Immature natural killer cell (primary cell): ENCODE results near the gene ABHD4. TPM values are rescaled to one million over a fixed set of nuclear protein-coding genes. Genes with fewer than 3 reads are reported as not detected.
A peak's percentile ranks its signal among the peaks of the same experiment; 100 is the strongest.

Experiments used
- DNase-seq, 3 donors: peaks; one replicate each; pipeline ENCODE4 v3.0.0; 2022; ENCODE audit warnings: mixed read lengths in 1 of 3
- H3K27ac Mint-ChIP-seq, 6 donors: one replicate each; pipeline ENCODE4 v1.8.0; 2020; ENCODE audit warnings: mixed read lengths in 6 of 6, mild to moderate bottlenecking in 5 of 6, inconsistent platforms in 4 of 6, moderate library complexity in 3 of 6
- H3K27me3 Mint-ChIP-seq, 3 donors: one replicate each; pipeline ENCODE4 v1.8.0; 2020 to 2021; ENCODE audit warnings: low read depth in 3 of 3, mild to moderate bottlenecking in 3 of 3, mixed read lengths in 3 of 3, moderate library complexity in 3 of 3, inconsistent platforms in 1 of 3
- H3K36me3 Mint-ChIP-seq, 3 donors: one replicate each; pipeline ENCODE4 v1.8.0; 2020; ENCODE audit warnings: mixed read lengths in 3 of 3, inconsistent platforms in 2 of 3, mild to moderate bottlenecking in 2 of 3
- H3K4me1 Mint-ChIP-seq, 2 donors: one replicate each; pipeline ENCODE4 v1.8.0; 2020; ENCODE audit warnings: inconsistent platforms in 2 of 2, mild to moderate bottlenecking in 2 of 2, mixed read lengths in 2 of 2, moderate library complexity in 1 of 2
- H3K4me3 Mint-ChIP-seq, 5 donors: one replicate each; pipeline ENCODE4 v1.8.0; 2020; ENCODE audit warnings: mild to moderate bottlenecking in 5 of 5, mixed read lengths in 5 of 5, inconsistent platforms in 3 of 5, moderate library complexity in 3 of 5
- H3K9me3 Mint-ChIP-seq, 6 donors: one replicate each; pipeline ENCODE4 v1.8.0; 2020; ENCODE audit warnings: mild to moderate bottlenecking in 6 of 6, mixed read lengths in 6 of 6, inconsistent platforms in 4 of 6, moderate library complexity in 3 of 6
- polyA plus RNA-seq, 3 donors: library from polyadenylated mRNA; unstranded; fragments of 300-500 nt; fragmentation: Illumina TruSeq; gene quantifications; one replicate each; pipeline ENCODE4 v1.2.3, GENCODE V29; 2021

Gene ABHD4
- polyA plus RNA-seq, 3 donors from 2014 or later: 16.2 to 37.5 (median 30.8) TPM

DNA sequence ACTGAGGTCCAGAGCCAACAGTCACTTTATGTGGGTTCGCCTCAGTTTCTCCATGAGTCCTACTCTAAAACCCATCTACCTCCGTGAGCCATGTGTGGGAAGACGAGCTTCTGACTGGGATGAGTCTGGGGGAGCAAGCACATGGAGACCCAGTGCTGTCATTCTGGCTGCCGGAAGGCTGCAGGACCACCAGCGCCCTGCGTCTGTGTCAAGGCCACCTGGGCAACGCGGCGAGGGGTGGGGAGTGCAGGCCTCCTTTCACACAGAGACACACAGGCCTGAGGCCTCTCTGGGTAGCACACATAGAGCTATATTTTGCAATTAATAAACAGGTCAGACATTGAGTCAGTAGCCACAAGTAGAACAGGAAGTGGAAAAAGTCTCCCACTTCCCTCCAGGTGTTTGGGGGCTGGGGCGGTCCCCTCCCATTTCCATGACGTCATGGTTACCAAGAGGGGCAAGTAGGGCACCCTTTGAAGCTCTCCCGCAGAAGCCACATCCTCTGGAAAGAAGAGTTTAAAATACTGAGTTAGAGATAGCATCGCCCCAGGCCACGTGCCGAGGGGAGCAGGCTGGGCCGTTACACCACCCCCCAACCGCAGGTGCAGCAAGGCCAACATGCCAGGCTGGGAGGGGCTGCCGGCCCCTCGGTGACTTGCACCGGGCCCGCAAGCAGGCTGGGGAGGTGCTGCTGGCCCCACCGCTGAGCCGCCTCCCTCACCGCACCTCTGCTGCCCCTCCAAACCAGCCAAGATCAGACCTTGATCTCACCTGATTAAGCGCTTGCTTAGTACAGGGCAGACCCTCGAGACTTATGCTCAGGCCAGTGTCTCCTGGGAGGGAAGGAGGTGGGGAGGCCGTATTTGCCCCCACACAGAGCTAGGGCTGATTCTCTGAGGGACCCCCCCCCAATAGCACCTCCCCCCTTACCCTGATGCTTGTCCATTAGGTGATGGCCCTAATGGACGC is 41.8 kb upstream of the ABHD4 start:
- Mint-ChIP-seq H3K9me3 (peaks cover 0 to 4% (median 2%) of the 10 kb centered on the region in 6 donors), H3K4me1 (peaks cover 90 to 96% of the 10 kb centered on the region in 2 donors), H3K36me3 (peaks cover 0 to 8% (median 2%) of the 10 kb centered on the region in 3 donors), H3K4me3 (peak overlapping the region; percentile 80 to 82 (median 81)), H3K27me3 (peaks cover 16 to 39% (median 33%) of the 10 kb centered on the region in 3 donors), H3K27ac (peak overlapping the region; percentile 99 to 100 (median 100))
- peak; percentile 100 for DNase-seq

- DNase-seq: peak; percentile 92 to 93 (median 92)
- Mint-ChIP-seq H3K4me3 (peak overlapping the region; percentile 80 to 82 (median 81)), H3K4me1 (peaks cover 90 to 96% of the 10 kb centered on the region in 2 donors), H3K36me3 (peaks cover 0 to 6% (median 0%) of the 10 kb centered on the region in 3 donors), H3K9me3 (peaks cover 0 to 4% (median 2%) of the 10 kb centered on the region in 6 donors), H3K27me3 (peaks cover 21 to 47% (median 38%) of the 10 kb centered on the region in 3 donors), H3K27ac (peak overlapping the region; percentile 99 to 100 (median 100))
These were observed 41.0 kb upstream of the ABHD4 start for GRCh38 chr14:22556990-22557623.

DNA sequence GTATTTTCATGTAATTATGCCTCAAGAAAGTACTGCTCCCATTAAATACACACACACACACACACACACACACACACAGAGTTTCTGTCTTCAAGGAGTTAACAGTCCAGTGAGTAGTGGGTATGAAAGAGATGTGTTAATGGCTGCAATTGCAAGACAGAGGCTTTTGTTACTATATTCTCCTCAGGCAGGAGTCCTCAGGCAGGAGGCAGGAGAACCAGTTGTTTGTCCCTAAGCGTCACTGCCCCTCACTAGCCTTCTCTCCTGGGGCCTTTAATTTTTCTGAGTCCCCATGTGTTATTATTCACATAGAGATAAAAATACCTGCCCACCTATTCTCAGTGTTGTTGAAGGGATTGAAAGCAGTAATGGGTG is 40.3 kb upstream of the ABHD4 start:
- Mint-ChIP-seq H3K27me3 (peaks cover 21 to 48% (median 38%) of the 10 kb centered on the region in 3 donors), H3K4me3 (peak overlapping the region; percentile 80 to 85 (median 82)), H3K27ac (peak overlapping the region; percentile 99 to 100 (median 100)), H3K9me3 (peaks cover 0 to 4% (median 2%) of the 10 kb centered on the region in 6 donors), H3K4me1 (peaks cover 90 to 96% of the 10 kb centered on the region in 2 donors), H3K36me3 (peaks cover 0 to 4% (median 0%) of the 10 kb centered on the region in 3 donors)
- DNase-seq: no peak

DNA sequence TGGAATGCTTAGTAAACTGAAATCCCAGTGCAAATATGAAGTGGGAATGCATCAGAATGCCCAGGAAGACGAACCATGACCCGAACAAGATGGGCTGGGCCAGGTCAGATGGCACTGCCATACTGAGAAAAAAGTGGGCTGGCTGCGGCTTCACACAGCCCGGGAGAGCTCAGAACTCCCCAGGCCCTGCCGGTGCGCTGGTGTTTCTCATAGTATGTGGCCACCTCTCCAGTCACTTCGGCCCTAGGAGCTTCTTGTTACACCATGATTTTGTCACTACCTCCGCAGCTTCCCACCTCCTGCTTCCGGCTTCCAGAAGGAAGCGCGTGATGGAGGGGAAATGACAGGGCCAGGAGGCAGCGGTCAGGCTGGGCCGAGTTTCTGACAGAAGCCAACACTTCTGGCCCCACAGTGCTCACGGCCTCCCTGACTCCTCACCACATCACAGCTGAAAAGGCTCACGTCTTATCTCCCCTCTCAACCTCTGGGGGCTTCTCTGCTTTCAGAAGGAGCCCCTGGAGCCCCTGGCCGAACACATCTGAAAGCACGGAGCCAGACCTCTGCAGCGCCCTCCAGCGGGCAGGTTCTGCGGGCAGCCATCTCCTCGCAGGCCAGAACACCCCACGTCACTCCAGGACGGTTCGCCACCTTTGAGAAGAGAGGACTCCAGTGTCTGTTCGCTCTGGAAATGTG is 39.7 kb upstream of the ABHD4 start:
- Mint-ChIP-seq H3K4me1 (peaks cover 93 to 96% of the 10 kb centered on the region in 2 donors), H3K9me3 (peaks cover 0 to 4% (median 2%) of the 10 kb centered on the region in 6 donors), H3K4me3 (peak overlapping the region; percentile 80 to 85 (median 82)), H3K27ac (peak overlapping the region; percentile 99 to 100 (median 100)), H3K27me3 (peaks cover 21 to 48% (median 38%) of the 10 kb centered on the region in 3 donors), H3K36me3 (peaks cover 0 to 3% (median 0%) of the 10 kb centered on the region in 3 donors)
- peak; percentile 73 to 77 (median 75) for DNase-seq

DNA sequence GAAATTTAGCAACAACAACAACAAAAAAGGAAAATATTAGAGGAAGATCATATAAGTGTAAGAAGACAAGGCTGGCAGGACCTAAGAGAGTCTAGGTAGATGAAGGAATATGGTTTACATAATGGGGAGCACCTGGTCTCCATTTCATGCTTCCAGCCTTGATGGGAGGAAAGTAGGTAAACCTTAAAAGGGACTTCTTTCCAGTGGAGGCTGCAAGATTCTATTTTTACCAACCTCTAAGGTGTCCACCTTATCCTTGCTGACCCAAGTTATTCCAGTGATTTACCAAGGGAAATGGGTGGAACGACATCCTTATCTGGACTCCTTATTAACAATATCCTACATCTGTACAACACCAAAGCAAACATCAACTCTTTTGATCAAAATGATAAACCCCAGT is 39.1 kb upstream of the ABHD4 start:
- DNase-seq: no peak
- H3K36me3 Mint-ChIP-seq: peaks cover 0 to 3% (median 0%) of the 10 kb centered on the region in 3 donors
- H3K4me1 Mint-ChIP-seq: peaks cover 94 to 96% of the 10 kb centered on the region in 2 donors
- peak overlapping the region; percentile 80 to 85 (median 82) for H3K4me3 Mint-ChIP-seq
- H3K9me3 Mint-ChIP-seq: peaks cover 0 to 4% (median 2%) of the 10 kb centered on the region in 6 donors
- H3K27ac Mint-ChIP-seq: peak overlapping the region; percentile 99 to 100 (median 100)
- H3K27me3 Mint-ChIP-seq: peaks cover 19 to 48% (median 38%) of the 10 kb centered on the region in 3 donors

DNA sequence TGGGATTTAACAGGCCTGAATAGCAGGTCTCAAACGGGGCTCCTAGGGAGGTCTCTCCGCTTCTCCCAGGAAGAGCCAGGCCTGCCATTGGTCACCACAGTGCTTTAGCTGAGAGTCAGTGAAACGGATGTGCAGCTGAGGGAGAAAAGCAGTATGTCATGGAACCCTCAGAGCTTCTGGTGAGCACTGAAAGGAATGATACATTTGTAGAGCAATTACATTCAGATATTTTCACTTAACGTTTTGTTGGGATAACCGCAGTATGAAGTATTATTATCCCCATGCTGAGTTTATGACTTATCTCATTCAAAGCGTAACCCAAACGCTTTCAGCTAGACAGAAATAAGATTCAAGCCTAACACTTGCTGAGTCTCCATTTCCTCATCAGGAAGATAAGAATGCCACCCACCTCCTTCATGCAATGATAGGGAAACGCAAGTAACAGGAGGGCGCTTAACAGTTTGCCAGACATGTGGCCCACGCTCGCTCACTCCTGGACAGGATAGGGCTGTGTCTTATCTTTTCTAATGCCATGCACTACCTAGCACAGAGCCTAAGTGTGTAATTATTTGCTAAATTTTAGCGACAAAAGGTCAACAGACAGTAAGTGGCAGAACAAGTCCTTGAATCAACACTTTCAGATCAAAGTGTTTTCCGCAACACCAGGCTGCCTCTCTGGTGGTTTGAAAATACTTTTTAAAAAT is 37.3 kb upstream of the ABHD4 start:
- Mint-ChIP-seq H3K9me3 (peaks cover 0 to 4% (median 2%) of the 10 kb centered on the region in 6 donors), H3K27ac (peak overlapping the region; percentile 99 to 100 (median 100)), H3K27me3 (peaks cover 16 to 46% (median 35%) of the 10 kb centered on the region in 3 donors), H3K36me3 (peaks cover 0 to 3% (median 0%) of the 10 kb centered on the region in 3 donors), H3K4me3 (peak overlapping the region; percentile 68 to 84 (median 76)), H3K4me1 (peaks cover 98 to 100% of the 10 kb centered on the region in 2 donors)
- DNase-seq: peak; percentile 38 to 49 (median 41)

- peaks cover 13 to 41% (median 30%) of the 10 kb centered on the region in 3 donors for H3K27me3 Mint-ChIP-seq
- peaks cover 0 to under 1% (median 0%) of the 10 kb centered on the region in 3 donors for H3K36me3 Mint-ChIP-seq
- H3K4me1 Mint-ChIP-seq: peaks cover 98 to 100% of the 10 kb centered on the region in 2 donors
- H3K9me3 Mint-ChIP-seq: peaks cover 0 to 2% (median under 1%) of the 10 kb centered on the region in 6 donors
- no peak for DNase-seq
- H3K4me3 Mint-ChIP-seq: peak overlapping the region; percentile 68 to 84 (median 76)
- peak overlapping the region; percentile 99 to 100 (median 100) for H3K27ac Mint-ChIP-seq
These were observed 36.8 kb upstream of the ABHD4 start for GRCh38 chr14:22561366-22561660.

GRCh38 chr14:22561661-22562579 is 36.2 kb upstream of the ABHD4 start:
- H3K4me3 Mint-ChIP-seq: peak overlapping the region; percentile 68 to 84 (median 76)
- H3K27ac Mint-ChIP-seq: peak overlapping the region; percentile 99 to 100 (median 100)
- no peaks in the 10 kb centered on the region for H3K9me3 Mint-ChIP-seq
- no peaks in the 10 kb centered on the region for H3K36me3 Mint-ChIP-seq
- DNase-seq: peak; percentile 89 to 91 (median 91)
- peaks cover 10 to 34% (median 24%) of the 10 kb centered on the region in 3 donors for H3K27me3 Mint-ChIP-seq
- peaks cover 99 to 100% of the 10 kb centered on the region in 2 donors for H3K4me1 Mint-ChIP-seq

GRCh38 chr14:22563987-22564386 is 34.1 kb upstream of the ABHD4 start:
- H3K36me3 Mint-ChIP-seq: no peaks in the 10 kb centered on the region
- H3K9me3 Mint-ChIP-seq: no peaks in the 10 kb centered on the region
- peak overlapping the region; percentile 59 to 81 (median 79) for H3K4me3 Mint-ChIP-seq
- H3K27ac Mint-ChIP-seq: peak overlapping the region; percentile 99 to 100 (median 100)
- peaks cover 99 to 100% of the 10 kb centered on the region in 2 donors for H3K4me1 Mint-ChIP-seq
- peaks cover 4 to 27% (median 13%) of the 10 kb centered on the region in 3 donors for H3K27me3 Mint-ChIP-seq
- DNase-seq: no peak

GRCh38 chr14:22564463-22564862 is 33.6 kb upstream of the ABHD4 start:
- Mint-ChIP-seq H3K4me3 (peak overlapping the region; percentile 59 to 81 (median 79)), H3K4me1 (peaks cover 99 to 100% of the 10 kb centered on the region in 2 donors), H3K36me3 (no peaks in the 10 kb centered on the region), H3K27ac (peak overlapping the region; percentile 99 to 100 (median 100)), H3K27me3 (peaks cover 4 to 26% (median 13%) of the 10 kb centered on the region in 3 donors), H3K9me3 (no peaks in the 10 kb centered on the region)
- no peak for DNase-seq

DNA sequence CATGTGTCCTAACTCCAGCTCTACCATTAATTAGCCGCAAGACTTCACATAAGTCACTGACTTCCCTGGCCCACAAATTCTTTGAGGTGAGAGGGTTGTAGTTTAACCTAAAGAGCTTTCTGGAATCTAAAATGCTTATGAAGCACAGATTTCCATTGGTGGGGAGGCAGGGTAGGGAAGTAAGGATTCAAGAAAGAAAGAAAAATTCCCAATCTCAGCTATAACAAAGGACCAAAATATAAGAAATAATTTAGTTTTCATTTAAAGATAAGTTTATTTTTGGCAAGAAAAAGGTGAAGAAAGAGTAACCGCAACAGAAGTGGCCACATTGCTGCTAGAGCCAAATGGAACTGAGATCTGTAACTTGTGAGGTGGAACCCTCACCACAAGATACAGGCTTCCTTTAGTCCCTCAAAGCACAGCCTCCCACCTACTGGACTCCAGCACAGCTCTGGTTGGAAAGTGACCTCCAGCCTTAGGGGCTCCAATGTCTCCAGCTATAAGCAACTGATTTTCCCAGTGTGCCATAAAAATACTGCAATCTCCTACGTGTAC is 32.6 kb upstream of the ABHD4 start:
- Mint-ChIP-seq H3K27me3 (peaks cover 4 to 27% (median 13%) of the 10 kb centered on the region in 3 donors), H3K36me3 (no peaks in the 10 kb centered on the region), H3K4me3 (peak overlapping the region; percentile 59 to 81 (median 79)), H3K27ac (peak overlapping the region; percentile 99 to 100 (median 100)), H3K4me1 (peaks cover 99 to 100% of the 10 kb centered on the region in 2 donors), H3K9me3 (no peaks in the 10 kb centered on the region)
- DNase-seq: peak; percentile 62 to 68 (median 65)
